Nephron (organoid): ENCODE measurements around the gene PDSS2.
"Not testable (repeated sequence)": the region's sequence is repeated elsewhere in the genome, so short reads cannot be mapped to it uniquely, and the experiment has no call there.

ENCODE experiments used
- H3K27ac Mint-ChIP-seq, 3 experiments: 2 replicates each; pipeline ENCODE4 v1.8.0; 2020; ENCODE audit warnings: mixed read lengths in 3 of 3, mild to moderate bottlenecking in 2 of 3, moderate library complexity in 1 of 3
- H3K27me3 Mint-ChIP-seq: 2 replicates; pipeline ENCODE4 v1.8.0; 2021; ENCODE audit warnings: low read depth, mild to moderate bottlenecking, moderate library complexity, mixed read lengths
- H3K36me3 Mint-ChIP-seq: 2 replicates; pipeline ENCODE4 v1.8.0; 2020; ENCODE audit warnings: low read depth, mixed read lengths
- H3K4me1 Mint-ChIP-seq: 2 replicates; pipeline ENCODE4 v1.8.0; 2020; ENCODE audit warnings: mixed read lengths
- H3K4me3 Mint-ChIP-seq, 3 experiments: 2 replicates each; pipeline ENCODE4 v1.8.0; 2020; ENCODE audit warnings: mild to moderate bottlenecking in 3 of 3, mixed read lengths in 3 of 3, moderate library complexity in 2 of 3
- H3K9me3 Mint-ChIP-seq: 2 replicates; pipeline ENCODE4 v1.8.0; 2020; ENCODE audit warnings: mixed read lengths
- CTCF ChIP-seq, 3 experiments: fragments of 200-600 bp; sonication (generic); IDR thresholded peaks; one replicate each; pipeline ENCODE4 v1.5.0; 2021; ENCODE audit warnings: antibody characterized with exemption in 3 of 3; ENCODE audit not compliant: unreplicated experiment in 3 of 3

PDSS2 gene

GRCh38 chr6:107369493-107369892, 89.9 kb downstream of the PDSS2 start:
- no peaks in the 10 kb centered on the region for H3K36me3 Mint-ChIP-seq
- H3K9me3 Mint-ChIP-seq = no peaks in the 10 kb centered on the region
- H3K27me3 Mint-ChIP-seq = no peaks in the 10 kb centered on the region
- TF ChIP-seq CTCF (IDR thresholded peaks at IDR 0.05; ENCODE audit: unreplicated experiment in 3 of 3) = no peak
- no peak overlapping the region for H3K4me3 Mint-ChIP-seq
- H3K27ac Mint-ChIP-seq = no peak overlapping the region
- H3K4me1 Mint-ChIP-seq = no peaks in the 10 kb centered on the region

- Mint-ChIP-seq H3K36me3 (peaks cover 7% of the 10 kb centered on the region), H3K9me3 (peaks cover 5% of the 10 kb centered on the region), H3K27ac (no peak overlapping the region), H3K27me3 (no peaks in the 10 kb centered on the region), H3K4me1 (no peaks in the 10 kb centered on the region), H3K4me3 (no peak overlapping the region)
- no peak for TF ChIP-seq CTCF (IDR thresholded peaks at IDR 0.05; ENCODE audit: unreplicated experiment in 3 of 3)
These were observed 90.9 kb downstream of the PDSS2 start for GRCh38 chr6:107368471-107368870.

- H3K36me3 Mint-ChIP-seq = peaks cover 27% of the 10 kb centered on the region
- peaks cover 15% of the 10 kb centered on the region for H3K9me3 Mint-ChIP-seq
- H3K27ac Mint-ChIP-seq, H3K4me1 Mint-ChIP-seq, H3K27me3 Mint-ChIP-seq, H3K4me3 Mint-ChIP-seq: not testable (repeated sequence)
These were observed 95.2 kb downstream of the PDSS2 start for GRCh38 chr6:107364173-107364572.

GRCh38 chr6:107361753-107362604, 97.4 kb downstream of the PDSS2 start:
- Mint-ChIP-seq H3K36me3 (peaks cover 27% of the 10 kb centered on the region), H3K4me3 (no peak overlapping the region), H3K27ac (peak overlapping the region in 1 of 3 experiments; percentile 36), H3K27me3 (no peaks in the 10 kb centered on the region), H3K9me3 (peaks cover 15% of the 10 kb centered on the region), H3K4me1 (no peaks in the 10 kb centered on the region)
- TF ChIP-seq CTCF (IDR thresholded peaks at IDR 0.05; ENCODE audit: unreplicated experiment in 3 of 3) = no peak

GRCh38 chr6:107360476-107360875, 98.9 kb downstream of the PDSS2 start:
- Mint-ChIP-seq H3K36me3 (peaks cover 27% of the 10 kb centered on the region), H3K27me3 (no peaks in the 10 kb centered on the region), H3K4me3 (no peak overlapping the region), H3K4me1 (no peaks in the 10 kb centered on the region), H3K27ac (no peak overlapping the region), H3K9me3 (peaks cover 15% of the 10 kb centered on the region)
- TF ChIP-seq CTCF (IDR thresholded peaks at IDR 0.05; ENCODE audit: unreplicated experiment in 3 of 3) = no peak

GRCh38 chr6:107357842-107358241, 101.5 kb downstream of the PDSS2 start:
- H3K4me1 Mint-ChIP-seq = no peaks in the 10 kb centered on the region
- H3K27ac Mint-ChIP-seq = no peak overlapping the region

More at GRCh38 chr6:107357842-107358241, 101.5 kb downstream of the PDSS2 start:
- H3K36me3 Mint-ChIP-seq = peaks cover 14% of the 10 kb centered on the region
- TF ChIP-seq CTCF (IDR thresholded peaks at IDR 0.05; ENCODE audit: unreplicated experiment in 3 of 3) = no peak
- H3K27me3 Mint-ChIP-seq = no peaks in the 10 kb centered on the region
- peaks cover 5% of the 10 kb centered on the region for H3K9me3 Mint-ChIP-seq
- H3K4me3 Mint-ChIP-seq = no peak overlapping the region
